Measurements from ENCODE around the gene USP40. TPM values are rescaled to one million over a fixed set of nuclear protein-coding genes. Genes with fewer than 3 reads are reported as not detected.

The USP40 gene
- total and polyA plus RNA-seq, 5 donors from 2014 or later, result 2.7 to 17.2 (median 5.4) TPM

GRCh38 chr2:233458031-233458610, 108.5 kb downstream of the USP40 start:
- Histone ChIP-seq H3K27me3 (ENCODE audit: control insufficient read depth, insufficient read depth, low read length) (no peaks in the 10 kb centered on the region), H3K4me1 (ENCODE audit: control insufficient read depth, insufficient read depth, low read length, poor library complexity, severe bottlenecking) (no peaks in the 10 kb centered on the region), H3K4me3 (ENCODE audit: low read depth, low read length) (no peak overlapping the region), H3K9me3 (ENCODE audit: control insufficient read depth in 2 of 2, low read length in 2 of 2) (no peaks in the 10 kb centered on the region), H3K36me3 (ENCODE audit: control insufficient read depth, insufficient read depth, low read length) (peaks cover 92% of the 10 kb centered on the region), H3K27ac (ENCODE audit: insufficient read depth, low read length, poor library complexity, severe bottlenecking) (no peak overlapping the region)
- H3K27ac Mint-ChIP-seq, result no peak overlapping the region
- peaks cover 54% of the 10 kb centered on the region for H3K36me3 Mint-ChIP-seq
- no peaks in the 10 kb centered on the region for H3K9me3 Mint-ChIP-seq
- H3K27me3 Mint-ChIP-seq, result no peaks in the 10 kb centered on the region
- no peak overlapping the region for H3K4me3 Mint-ChIP-seq
- DNase-seq (no peak), ATAC-seq (ENCODE audit: low read depth in 2 of 2) (no peak)
- H3K4me1 Mint-ChIP-seq, result no peaks in the 10 kb centered on the region

- DNase-seq, result no peak
- H3K27ac ChIP-seq (ENCODE audit: insufficient read depth, low read length, poor library complexity, severe bottlenecking), result no peak overlapping the region
- H3K9me3 ChIP-seq (ENCODE audit: control insufficient read depth in 2 of 2, low read length in 2 of 2), result no peaks in the 10 kb centered on the region
- no peak for ATAC-seq (ENCODE audit: low read depth in 2 of 2)
- Mint-ChIP-seq H3K4me3 (no peak overlapping the region), H3K27ac (peak overlapping the region; percentile 69 to 83 (median 75)), H3K36me3 (peaks cover 56% of the 10 kb centered on the region), H3K9me3 (no peaks in the 10 kb centered on the region), H3K4me1 (no peaks in the 10 kb centered on the region), H3K27me3 (no peaks in the 10 kb centered on the region)
- H3K27me3 ChIP-seq (ENCODE audit: control insufficient read depth, insufficient read depth, low read length), result no peaks in the 10 kb centered on the region
- H3K4me1 ChIP-seq (ENCODE audit: control insufficient read depth, insufficient read depth, low read length, poor library complexity, severe bottlenecking), result no peaks in the 10 kb centered on the region
- H3K4me3 ChIP-seq (ENCODE audit: low read depth, low read length), result no peak overlapping the region
- H3K36me3 ChIP-seq (ENCODE audit: control insufficient read depth, insufficient read depth, low read length), result peaks cover 93% of the 10 kb centered on the region
Measured at GRCh38 chr2:233457356-233457755, 109.2 kb downstream of the USP40 start.

GRCh38 chr2:233456934-233457333, 109.6 kb downstream of the USP40 start:
- Mint-ChIP-seq H3K27ac (peak overlapping the region; percentile 48 to 83 (median 75)), H3K4me1 (no peaks in the 10 kb centered on the region), H3K27me3 (no peaks in the 10 kb centered on the region), H3K4me3 (no peak overlapping the region), H3K9me3 (no peaks in the 10 kb centered on the region), H3K36me3 (peaks cover 57% of the 10 kb centered on the region)
- Histone ChIP-seq H3K4me1 (ENCODE audit: control insufficient read depth, insufficient read depth, low read length, poor library complexity, severe bottlenecking) (no peaks in the 10 kb centered on the region), H3K4me3 (ENCODE audit: low read depth, low read length) (no peak overlapping the region), H3K9me3 (ENCODE audit: control insufficient read depth in 2 of 2, low read length in 2 of 2) (no peaks in the 10 kb centered on the region), H3K27ac (ENCODE audit: insufficient read depth, low read length, poor library complexity, severe bottlenecking) (no peak overlapping the region), H3K27me3 (ENCODE audit: control insufficient read depth, insufficient read depth, low read length) (no peaks in the 10 kb centered on the region), H3K36me3 (ENCODE audit: control insufficient read depth, insufficient read depth, low read length) (peaks cover 94% of the 10 kb centered on the region)
- ATAC-seq (ENCODE audit: low read depth in 2 of 2) (no peak), DNase-seq (no peak)

GRCh38 chr2:233456111-233456510, 110.5 kb downstream of the USP40 start:
- H3K4me1 ChIP-seq (ENCODE audit: control insufficient read depth, insufficient read depth, low read length, poor library complexity, severe bottlenecking), result no peaks in the 10 kb centered on the region
- H3K36me3 Mint-ChIP-seq, result peaks cover 51% of the 10 kb centered on the region
- peak overlapping the region in 1 of 3 donors; percentile 20 for H3K27ac Mint-ChIP-seq
- no peak for DNase-seq
- no peak overlapping the region for H3K27ac ChIP-seq (ENCODE audit: insufficient read depth, low read length, poor library complexity, severe bottlenecking)
- H3K27me3 ChIP-seq (ENCODE audit: control insufficient read depth, insufficient read depth, low read length), result no peaks in the 10 kb centered on the region
- no peaks in the 10 kb centered on the region for H3K9me3 Mint-ChIP-seq
- H3K4me3 ChIP-seq (ENCODE audit: low read depth, low read length), result no peak overlapping the region
- H3K4me3 Mint-ChIP-seq, result no peak overlapping the region
- no peaks in the 10 kb centered on the region for H3K4me1 Mint-ChIP-seq
- no peaks in the 10 kb centered on the region for H3K9me3 ChIP-seq (ENCODE audit: control insufficient read depth in 2 of 2, low read length in 2 of 2)
- H3K27me3 Mint-ChIP-seq, result no peaks in the 10 kb centered on the region
- ATAC-seq (ENCODE audit: low read depth in 2 of 2), result no peak
- H3K36me3 ChIP-seq (ENCODE audit: control insufficient read depth, insufficient read depth, low read length), result peaks cover 93% of the 10 kb centered on the region

GRCh38 chr2:233455491-233455890, 111.1 kb downstream of the USP40 start:
- no peaks in the 10 kb centered on the region for H3K27me3 ChIP-seq (ENCODE audit: control insufficient read depth, insufficient read depth, low read length)
- no peaks in the 10 kb centered on the region for H3K9me3 Mint-ChIP-seq
- H3K27me3 Mint-ChIP-seq, result no peaks in the 10 kb centered on the region
- peaks cover 96% of the 10 kb centered on the region for H3K36me3 ChIP-seq (ENCODE audit: control insufficient read depth, insufficient read depth, low read length)
- DNase-seq (no peak), ATAC-seq (ENCODE audit: low read depth in 2 of 2) (no peak)
- no peak overlapping the region for H3K4me3 Mint-ChIP-seq
- no peak overlapping the region for H3K4me3 ChIP-seq (ENCODE audit: low read depth, low read length)
- H3K27ac Mint-ChIP-seq, result no peak overlapping the region
- peaks cover 51% of the 10 kb centered on the region for H3K36me3 Mint-ChIP-seq
- H3K4me1 ChIP-seq (ENCODE audit: control insufficient read depth, insufficient read depth, low read length, poor library complexity, severe bottlenecking), result no peaks in the 10 kb centered on the region
- H3K27ac ChIP-seq (ENCODE audit: insufficient read depth, low read length, poor library complexity, severe bottlenecking), result no peak overlapping the region
- H3K9me3 ChIP-seq (ENCODE audit: control insufficient read depth in 2 of 2, low read length in 2 of 2), result no peaks in the 10 kb centered on the region
- H3K4me1 Mint-ChIP-seq, result no peaks in the 10 kb centered on the region

GRCh38 chr2:233455006-233455405, 111.6 kb downstream of the USP40 start:
- H3K4me1 ChIP-seq (ENCODE audit: control insufficient read depth, insufficient read depth, low read length, poor library complexity, severe bottlenecking), result no peaks in the 10 kb centered on the region
- H3K9me3 ChIP-seq (ENCODE audit: control insufficient read depth in 2 of 2, low read length in 2 of 2), result no peaks in the 10 kb centered on the region
- Mint-ChIP-seq H3K4me1 (no peaks in the 10 kb centered on the region), H3K27me3 (no peaks in the 10 kb centered on the region), H3K27ac (no peak overlapping the region), H3K4me3 (no peak overlapping the region), H3K9me3 (no peaks in the 10 kb centered on the region), H3K36me3 (peaks cover 50% of the 10 kb centered on the region)
- H3K4me3 ChIP-seq (ENCODE audit: low read depth, low read length), result no peak overlapping the region
- no peak for ATAC-seq (ENCODE audit: low read depth in 2 of 2)
- no peaks in the 10 kb centered on the region for H3K27me3 ChIP-seq (ENCODE audit: control insufficient read depth, insufficient read depth, low read length)
- H3K36me3 ChIP-seq (ENCODE audit: control insufficient read depth, insufficient read depth, low read length), result peaks cover 97% of the 10 kb centered on the region
- H3K27ac ChIP-seq (ENCODE audit: insufficient read depth, low read length, poor library complexity, severe bottlenecking), result no peak overlapping the region
- no peak for DNase-seq

GRCh38 chr2:233453916-233454315, 112.7 kb downstream of the USP40 start:
- Mint-ChIP-seq H3K9me3 (no peaks in the 10 kb centered on the region), H3K36me3 (peaks cover 45% of the 10 kb centered on the region), H3K4me1 (no peaks in the 10 kb centered on the region), H3K4me3 (no peak overlapping the region), H3K27ac (no peak overlapping the region), H3K27me3 (no peaks in the 10 kb centered on the region)
- H3K4me3 ChIP-seq (ENCODE audit: low read depth, low read length), result no peak overlapping the region
- ATAC-seq (ENCODE audit: low read depth in 2 of 2) (no peak), DNase-seq (no peak)
- H3K27ac ChIP-seq (ENCODE audit: insufficient read depth, low read length, poor library complexity, severe bottlenecking), result no peak overlapping the region
- H3K4me1 ChIP-seq (ENCODE audit: control insufficient read depth, insufficient read depth, low read length, poor library complexity, severe bottlenecking), result no peaks in the 10 kb centered on the region
- no peaks in the 10 kb centered on the region for H3K9me3 ChIP-seq (ENCODE audit: control insufficient read depth in 2 of 2, low read length in 2 of 2)
- H3K27me3 ChIP-seq (ENCODE audit: control insufficient read depth, insufficient read depth, low read length), result no peaks in the 10 kb centered on the region
- peaks cover 98% of the 10 kb centered on the region for H3K36me3 ChIP-seq (ENCODE audit: control insufficient read depth, insufficient read depth, low read length)

- Mint-ChIP-seq H3K9me3 (no peaks in the 10 kb centered on the region), H3K4me3 (no peak overlapping the region), H3K27ac (no peak overlapping the region), H3K4me1 (peaks cover 0 to 1% (median under 1%) of the 10 kb centered on the region in 4 donors), H3K27me3 (no peaks in the 10 kb centered on the region), H3K36me3 (peaks cover 47% of the 10 kb centered on the region)
- Histone ChIP-seq H3K27ac (ENCODE audit: insufficient read depth, low read length, poor library complexity, severe bottlenecking) (no peak overlapping the region), H3K27me3 (ENCODE audit: control insufficient read depth, insufficient read depth, low read length) (no peaks in the 10 kb centered on the region), H3K36me3 (ENCODE audit: control insufficient read depth, insufficient read depth, low read length) (peaks cover 99% of the 10 kb centered on the region), H3K4me1 (ENCODE audit: control insufficient read depth, insufficient read depth, low read length, poor library complexity, severe bottlenecking) (no peaks in the 10 kb centered on the region), H3K4me3 (ENCODE audit: low read depth, low read length) (no peak overlapping the region), H3K9me3 (ENCODE audit: control insufficient read depth in 2 of 2, low read length in 2 of 2) (no peaks in the 10 kb centered on the region)
- DNase-seq, result no peak
- no peak for ATAC-seq (ENCODE audit: low read depth in 2 of 2)
Measured at GRCh38 chr2:233453111-233453915, 113.3 kb downstream of the USP40 start.

Measured in CD4-positive, CD25-positive, alpha-beta regulatory T cell (primary cell).